Measurements from ENCODE around the gene CD209.

DNA sequence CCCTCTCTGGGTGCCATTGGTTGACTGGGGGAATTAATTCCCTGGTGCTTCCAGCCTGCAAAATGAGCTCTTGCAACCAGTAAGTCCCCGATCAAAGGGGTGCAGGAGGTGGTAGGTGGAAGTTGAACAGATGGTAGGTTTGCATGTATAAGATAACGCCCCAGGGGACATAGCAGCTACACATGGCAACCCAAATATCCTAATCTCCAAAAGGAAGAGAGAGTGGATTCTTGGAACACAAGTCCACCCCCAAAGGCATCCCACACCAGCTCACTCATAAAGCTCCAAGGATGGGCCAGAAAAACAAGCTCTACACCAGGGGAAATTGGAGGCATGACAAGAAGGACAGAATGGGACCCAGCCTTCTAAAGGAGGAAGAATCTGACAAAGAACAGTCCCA lies 4.8 kb downstream of the CD209 start:
- TF ChIP-seq SNAI2 (CRISPR knock-in tag; IDR thresholded peaks at IDR 0.05), result no peak
- TF ChIP-seq OSR1 (CRISPR knock-in tag; IDR thresholded peaks at IDR 0.05), result no peak
- TF ChIP-seq ZFP30 (CRISPR knock-in tag; IDR thresholded peaks at IDR 0.05), result no peak
- TF ChIP-seq, protein P1, sequence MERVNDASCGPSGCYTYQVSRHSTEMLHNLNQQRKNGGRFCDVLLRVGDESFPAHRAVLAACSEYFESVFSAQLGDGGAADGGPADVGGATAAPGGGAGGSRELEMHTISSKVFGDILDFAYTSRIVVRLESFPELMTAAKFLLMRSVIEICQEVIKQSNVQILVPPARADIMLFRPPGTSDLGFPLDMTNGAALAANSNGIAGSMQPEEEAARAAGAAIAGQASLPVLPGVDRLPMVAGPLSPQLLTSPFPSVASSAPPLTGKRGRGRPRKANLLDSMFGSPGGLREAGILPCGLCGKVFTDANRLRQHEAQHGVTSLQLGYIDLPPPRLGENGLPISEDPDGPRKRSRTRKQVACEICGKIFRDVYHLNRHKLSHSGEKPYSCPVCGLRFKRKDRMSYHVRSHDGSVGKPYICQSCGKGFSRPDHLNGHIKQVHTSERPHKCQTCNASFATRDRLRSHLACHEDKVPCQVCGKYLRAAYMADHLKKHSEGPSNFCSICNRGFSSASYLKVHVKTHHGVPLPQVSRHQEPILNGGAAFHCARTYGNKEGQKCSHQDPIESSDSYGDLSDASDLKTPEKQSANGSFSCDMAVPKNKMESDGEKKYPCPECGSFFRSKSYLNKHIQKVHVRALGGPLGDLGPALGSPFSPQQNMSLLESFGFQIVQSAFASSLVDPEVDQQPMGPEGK (CRISPR knock-in tag; IDR thresholded peaks at IDR 0.05; ENCODE audit: borderline replicate concordance), result no peak
- TF ChIP-seq TCF4 (CRISPR knock-in tag; IDR thresholded peaks at IDR 0.05; ENCODE audit: borderline replicate concordance), result no peak
- TF ChIP-seq ARNTL (CRISPR knock-in tag; IDR thresholded peaks at IDR 0.05; ENCODE audit: borderline replicate concordance, low read depth), result no peak
- TF ChIP-seq, protein P2, sequence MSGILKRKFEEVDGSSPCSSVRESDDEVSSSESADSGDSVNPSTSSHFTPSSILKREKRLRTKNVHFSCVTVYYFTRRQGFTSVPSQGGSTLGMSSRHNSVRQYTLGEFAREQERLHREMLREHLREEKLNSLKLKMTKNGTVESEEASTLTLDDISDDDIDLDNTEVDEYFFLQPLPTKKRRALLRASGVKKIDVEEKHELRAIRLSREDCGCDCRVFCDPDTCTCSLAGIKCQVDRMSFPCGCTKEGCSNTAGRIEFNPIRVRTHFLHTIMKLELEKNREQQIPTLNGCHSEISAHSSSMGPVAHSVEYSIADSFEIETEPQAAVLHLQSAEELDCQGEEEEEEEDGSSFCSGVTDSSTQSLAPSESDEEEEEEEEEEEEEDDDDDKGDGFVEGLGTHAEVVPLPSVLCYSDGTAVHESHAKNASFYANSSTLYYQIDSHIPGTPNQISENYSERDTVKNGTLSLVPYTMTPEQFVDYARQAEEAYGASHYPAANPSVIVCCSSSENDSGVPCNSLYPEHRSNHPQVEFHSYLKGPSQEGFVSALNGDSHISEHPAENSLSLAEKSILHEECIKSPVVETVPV (CRISPR knock-in tag; IDR thresholded peaks at IDR 0.05), result no peak
- no peak for TF ChIP-seq ISL1 (CRISPR knock-in tag; IDR thresholded peaks at IDR 0.05)
- no peak for TF ChIP-seq GLIS3 (CRISPR knock-in tag; IDR thresholded peaks at IDR 0.05)
- no peak for TF ChIP-seq ZFP3 (CRISPR knock-in tag; IDR thresholded peaks at IDR 0.05)
- TF ChIP-seq ZC3H10 (CRISPR knock-in tag; IDR thresholded peaks at IDR 0.05), result no peak
